HL-60/S4 (cell line): Measurements from ENCODE around the gene OR8B12.

Experiments
- in situ Hi-C: fragments of 300-500 bp; cut with MboI; formaldehyde crosslinking; loops from 2 replicates; pipeline ENCODE4 v1.14.3; 2022; ENCODE audit warnings: low sequenced_read_pairs

OR8B12 gene

GRCh38 chr11:124543554-124543953, at the start of gene OR8B12:
Gene OR8B12 (minus strand): TSS chr11:124543654. CDS start chr11:124543654, 0 bp downstream.
- in situ Hi-C loops, result no loop called here

- in situ Hi-C loops, result no loop called here
Observed at GRCh38 chr11:124592627-124593026, 49.2 kb upstream of the OR8B12 start.

- in situ Hi-C loops, result no loop called here
Observed at GRCh38 chr11:124591430-124591829, 48.0 kb upstream of the OR8B12 start.

GRCh38 chr11:124586238-124586860, 42.9 kb upstream of the OR8B12 start:
- in situ Hi-C loops, result loop anchor here (10.0 kb wide), 1 partner anchor 172 kb away; no protein-coding TSS in a partner anchor

GRCh38 chr11:124584681-124585372, 41.4 kb upstream of the OR8B12 start:
- in situ Hi-C loops, result loop anchor here (10.0 kb wide), 1 partner anchor 170 kb away; no protein-coding TSS in a partner anchor

- in situ Hi-C loops, result loop anchor here (10.0 kb wide), 1 partner anchor 169 kb away; no protein-coding TSS in a partner anchor
Observed at GRCh38 chr11:124583781-124584180, 40.3 kb upstream of the OR8B12 start.

- in situ Hi-C loops, result loop anchor here (10.0 kb wide), 1 partner anchor 168 kb away; no protein-coding TSS in a partner anchor
Observed at GRCh38 chr11:124582565-124582964, 39.1 kb upstream of the OR8B12 start.

GRCh38 chr11:124581817-124582216, 38.4 kb upstream of the OR8B12 start:
- in situ Hi-C loops, result loop anchor here (10.0 kb wide), 1 partner anchor 167 kb away; no protein-coding TSS in a partner anchor

GRCh38 chr11:124578761-124579160, 35.3 kb upstream of the OR8B12 start:
- in situ Hi-C loops, result no loop called here

GRCh38 chr11:124577716-124578427, 34.4 kb upstream of the OR8B12 start:
- in situ Hi-C loops, result no loop called here

GRCh38 chr11:124570160-124570559, 26.7 kb upstream of the OR8B12 start:
- in situ Hi-C loops, result no loop called here

- in situ Hi-C loops, result no loop called here
Observed at GRCh38 chr11:124569697-124570096, 26.2 kb upstream of the OR8B12 start, which contains the start of gene OR8A1. Gene OR8A1 (plus strand): TSS chr11:124569997. CDS start chr11:124570120, 123 bp downstream.

GRCh38 chr11:124556828-124557227, 13.4 kb upstream of the OR8B12 start:
- in situ Hi-C loops, result no loop called here

GRCh38 chr11:124551987-124552386, 8.5 kb upstream of the OR8B12 start:
- in situ Hi-C loops, result no loop called here

- in situ Hi-C loops, result no loop called here
Observed at GRCh38 chr11:124551189-124551588, 7.7 kb upstream of the OR8B12 start.

- in situ Hi-C loops, result no loop called here
Observed at GRCh38 chr11:124543145-124543544, 309 bp downstream of the OR8B12 start.

GRCh38 chr11:124541204-124541603, 2.2 kb downstream of the OR8B12 start:
- in situ Hi-C loops, result no loop called here

GRCh38 chr11:124538019-124538418, 5.4 kb downstream of the OR8B12 start:
- in situ Hi-C loops, result no loop called here

- in situ Hi-C loops, result no loop called here
Observed at GRCh38 chr11:124536520-124536919, 6.9 kb downstream of the OR8B12 start.

- in situ Hi-C loops, result no loop called here
Observed at GRCh38 chr11:124535552-124536232, 7.8 kb downstream of the OR8B12 start.

GRCh38 chr11:124534051-124534450, 9.4 kb downstream of the OR8B12 start:
- in situ Hi-C loops, result no loop called here
